GM21786 (cell line): ENCODE measurements around the gene ZCCHC18.

Experiments
- ATAC-seq: cut with Tn5 transposase; IDR thresholded peaks from one replicate; pipeline ENCODE4 v1.9.1; 2021; ENCODE audit not compliant: unreplicated experiment

ZCCHC18 gene

GRCh38 chrX:104130808-104131207, 18.5 kb downstream of the ZCCHC18 start:
- no peak for ATAC-seq

DNA sequence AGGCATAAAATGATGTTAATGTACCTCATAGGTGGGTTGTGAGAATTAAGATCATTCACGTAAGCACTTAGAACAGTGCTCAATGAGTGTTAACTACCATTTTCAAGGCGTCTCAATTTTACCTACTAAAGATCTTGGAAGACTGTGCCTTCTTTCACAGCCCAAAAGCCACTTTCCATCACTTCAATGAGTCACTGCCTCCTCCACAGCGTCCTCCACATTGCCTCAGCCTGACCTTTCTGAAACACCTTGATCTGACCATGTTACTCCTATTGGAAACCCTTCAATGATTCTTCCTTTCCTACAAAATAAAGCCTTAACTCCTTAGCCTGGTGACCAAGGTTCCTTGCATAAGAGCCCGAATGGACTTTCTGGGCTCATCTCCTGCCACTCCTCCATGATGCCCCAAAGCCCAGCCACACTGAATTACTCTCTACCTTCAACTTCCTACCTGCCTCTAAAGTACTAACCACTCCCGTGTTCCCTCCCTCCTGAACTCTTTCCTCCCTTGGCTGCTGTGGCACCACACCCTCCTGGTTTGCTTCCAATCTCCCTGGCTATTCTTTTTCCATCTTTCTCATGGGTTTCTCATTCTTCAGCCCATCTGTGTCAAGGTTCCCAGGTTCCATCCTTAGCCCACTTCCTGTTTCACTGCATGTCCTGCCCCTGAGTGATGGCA, 22.4 kb downstream of the ZCCHC18 start:
- ATAC-seq: no peak

DNA sequence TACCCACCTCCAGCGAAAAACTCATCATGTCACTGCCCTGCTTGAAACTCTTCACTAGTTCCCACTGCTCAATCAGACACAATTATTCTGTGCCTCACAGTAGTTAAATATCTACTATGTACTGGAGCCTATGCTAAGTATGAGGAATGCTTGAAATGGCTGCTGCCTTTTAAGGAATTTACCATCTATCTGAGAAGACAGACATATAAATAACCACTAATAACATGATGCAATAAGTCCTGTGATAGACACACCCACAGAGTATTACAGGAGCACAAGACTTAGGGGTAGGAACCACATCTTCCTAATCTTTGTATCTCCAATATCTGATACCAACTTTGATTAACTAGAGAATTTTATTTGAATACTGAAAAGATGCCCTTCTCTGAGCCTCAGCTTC, 23.4 kb downstream of the ZCCHC18 start:
- ATAC-seq: no peak

GRCh38 chrX:104136241-104137019, 24.1 kb downstream of the ZCCHC18 start:
- ATAC-seq: peak; percentile 90

GRCh38 chrX:104137496-104137895, 25.2 kb downstream of the ZCCHC18 start:
- no peak for ATAC-seq

DNA sequence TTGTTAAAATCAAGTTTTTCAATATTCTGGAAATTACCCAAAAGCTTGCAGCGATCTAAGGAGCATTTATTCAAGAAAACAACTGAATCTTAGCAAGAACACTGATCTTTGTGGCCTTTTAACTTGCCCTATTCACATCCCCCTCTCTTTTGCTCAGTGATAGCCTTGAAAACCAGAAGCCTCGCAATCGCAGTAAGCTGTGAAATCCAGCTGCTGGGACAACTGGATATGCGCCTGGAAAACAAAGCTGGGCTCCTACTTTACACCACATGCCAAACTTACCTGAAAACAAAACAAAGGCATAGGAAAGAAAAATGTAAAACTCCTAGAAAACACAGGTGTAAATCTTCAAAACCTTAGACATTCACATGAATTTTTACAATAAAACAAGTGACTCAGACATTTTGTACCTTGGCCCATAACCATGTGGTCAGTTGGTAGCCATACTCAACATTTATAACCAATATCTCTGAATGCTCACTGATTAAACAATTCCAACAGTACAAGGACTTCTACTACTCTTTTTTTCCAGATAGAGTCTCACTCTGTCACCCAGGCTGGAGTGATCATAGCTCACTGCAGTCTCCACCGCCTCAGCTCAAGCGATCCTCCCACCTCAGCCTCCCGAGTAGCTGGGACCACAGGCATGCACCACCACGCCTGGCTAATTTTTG, 28.9 kb downstream of the ZCCHC18 start:
- ATAC-seq: no peak

DNA sequence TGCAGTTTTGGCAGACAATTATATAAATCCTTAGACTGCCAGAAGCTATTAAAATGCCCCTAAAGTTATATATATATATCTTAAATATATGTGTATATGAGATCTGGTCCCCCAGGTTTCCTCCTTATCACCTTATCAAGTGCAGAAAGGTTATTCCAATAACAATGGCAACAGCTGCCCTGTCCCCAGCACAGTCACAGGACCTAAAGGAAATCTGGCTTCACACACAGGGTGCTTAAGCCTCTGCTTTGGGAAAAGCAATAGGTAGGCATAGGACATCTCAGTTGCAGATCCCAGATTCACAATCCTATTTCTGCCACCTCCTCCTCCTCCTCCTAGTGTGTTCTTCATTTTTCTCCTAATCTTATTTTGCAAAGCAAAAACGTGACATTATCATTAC, 38.7 kb downstream of the ZCCHC18 start:
- no peak for ATAC-seq

GRCh38 chrX:104156630-104157529, 44.6 kb downstream of the ZCCHC18 start, which contains the start of gene SLC25A53:
Gene SLC25A53 (minus strand): TSS chrX:104157009. CDS start chrX:104105257, 51,752 bp downstream.
- ATAC-seq: peak; percentile 92
